Adrenal gland (tissue), 5 donors: ENCODE data around the gene RAB6B.

ENCODE experiments used
- CTCF ChIP-seq, 6 experiments: fragments of 450-650 bp in 4 of 6; fragments of 200-600 bp in 2 of 6; sonication (generic) in 1 of 6; IDR thresholded peaks; 1 replicate in 5 of 6; 2 replicates in 1 of 6; pipeline versions ENCODE4 v1.5.1 to v1.8.0; 2016 to 2021; ENCODE audit warnings: antibody characterized with exemption in 6 of 6, mild to moderate bottlenecking in 2 of 6, moderate library complexity in 1 of 6
- POLR2A ChIP-seq, 2 donors: fragments of 450-650 bp; IDR thresholded peaks; one replicate each; pipeline ENCODE4 v1.6.1; 2017; ENCODE audit warnings: antibody characterized with exemption in 2 of 2, mild to moderate bottlenecking in 2 of 2, moderate library complexity in 1 of 2
- donor health status: DM: no; HTN: no; CAD: no.

GRCh38 chr3:133840767-133841166, 54.9 kb downstream of the RAB6B start:
- no peak for TF ChIP-seq CTCF (IDR thresholded peaks at IDR 0.05)
- TF ChIP-seq POLR2A (IDR thresholded peaks at IDR 0.05): no peak
